ENCODE data around the gene WEE2. TPM values are rescaled to one million over a fixed set of nuclear protein-coding genes. Genes with fewer than 3 reads are reported as not detected.

WEE2 gene
- polyA plus RNA-seq, 1 donor from 2014 or later: 0.63 TPM

DNA sequence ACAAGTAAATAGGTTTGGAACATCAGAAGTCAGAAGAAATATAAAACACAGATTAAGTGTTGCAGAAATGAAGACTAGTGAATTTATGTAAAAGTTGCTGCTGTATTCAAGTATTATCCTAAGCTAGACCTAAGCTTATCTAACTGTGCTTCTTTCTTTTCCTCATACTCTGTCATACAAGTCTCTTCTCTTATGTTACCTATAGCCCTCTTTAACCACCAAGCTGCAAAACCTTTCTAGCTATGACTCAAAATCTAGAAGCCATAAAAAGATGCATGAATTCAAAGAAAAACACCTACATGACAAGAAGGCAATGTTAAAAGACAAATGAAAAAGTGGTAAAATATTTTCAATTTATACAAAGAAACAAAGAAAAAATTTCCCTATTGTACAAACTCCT lies 29.1 kb upstream of the WEE2 start:
- no peak overlapping the region for H2AFZ ChIP-seq (ENCODE audit: low read depth, low read length)
- H3K4me3 ChIP-seq (ENCODE audit: low read length): no peak overlapping the region
- no peaks in the 10 kb centered on the region for H3K79me2 ChIP-seq (replicated peaks; ENCODE audit: insufficient read depth, low read length)
- H3F3A ChIP-seq (ENCODE audit: insufficient read depth, low read length, poor library complexity, severe bottlenecking): no peaks in the 10 kb centered on the region
- no peak overlapping the region for H3K4me2 ChIP-seq (ENCODE audit: low read length)
- H3K9ac ChIP-seq (ENCODE audit: low read length): no peak overlapping the region
- H4K20me1 ChIP-seq (ENCODE audit: insufficient read depth): no peaks in the 10 kb centered on the region
- no peaks in the 10 kb centered on the region for H3K9me3 ChIP-seq (ENCODE audit: low read length)
- H3K9me2 ChIP-seq (ENCODE audit: insufficient read depth, low read length): no peaks in the 10 kb centered on the region
- H3K27me3 ChIP-seq (ENCODE audit: insufficient read depth, low read depth, low read length): no peaks in the 10 kb centered on the region
- H3K36me3 ChIP-seq (ENCODE audit: insufficient read depth, low read length): no peaks in the 10 kb centered on the region
- H3K27ac ChIP-seq (ENCODE audit: low read length): no peak overlapping the region
- no peak for TF ChIP-seq TAF1 (IDR thresholded peaks at IDR 0.05; ENCODE audit: low read depth)
- no peak for TF ChIP-seq RAD21 (conservative IDR thresholded peaks at IDR 0.05)
- TF ChIP-seq REST (IDR thresholded peaks at IDR 0.05; ENCODE audit: borderline replicate concordance): no peak
- TF ChIP-seq, protein P1, sequence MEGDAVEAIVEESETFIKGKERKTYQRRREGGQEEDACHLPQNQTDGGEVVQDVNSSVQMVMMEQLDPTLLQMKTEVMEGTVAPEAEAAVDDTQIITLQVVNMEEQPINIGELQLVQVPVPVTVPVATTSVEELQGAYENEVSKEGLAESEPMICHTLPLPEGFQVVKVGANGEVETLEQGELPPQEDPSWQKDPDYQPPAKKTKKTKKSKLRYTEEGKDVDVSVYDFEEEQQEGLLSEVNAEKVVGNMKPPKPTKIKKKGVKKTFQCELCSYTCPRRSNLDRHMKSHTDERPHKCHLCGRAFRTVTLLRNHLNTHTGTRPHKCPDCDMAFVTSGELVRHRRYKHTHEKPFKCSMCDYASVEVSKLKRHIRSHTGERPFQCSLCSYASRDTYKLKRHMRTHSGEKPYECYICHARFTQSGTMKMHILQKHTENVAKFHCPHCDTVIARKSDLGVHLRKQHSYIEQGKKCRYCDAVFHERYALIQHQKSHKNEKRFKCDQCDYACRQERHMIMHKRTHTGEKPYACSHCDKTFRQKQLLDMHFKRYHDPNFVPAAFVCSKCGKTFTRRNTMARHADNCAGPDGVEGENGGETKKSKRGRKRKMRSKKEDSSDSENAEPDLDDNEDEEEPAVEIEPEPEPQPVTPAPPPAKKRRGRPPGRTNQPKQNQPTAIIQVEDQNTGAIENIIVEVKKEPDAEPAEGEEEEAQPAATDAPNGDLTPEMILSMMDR (IDR thresholded peaks at IDR 0.05; ENCODE audit: poor library complexity, severe bottlenecking): no peak
- TF ChIP-seq POLR2AphosphoS5 (IDR thresholded peaks at IDR 0.05): no peak
- no peak for TF ChIP-seq SMC3 (conservative IDR thresholded peaks at IDR 0.05; ENCODE audit: poor library complexity)
- TF ChIP-seq EP300 (conservative IDR thresholded peaks at IDR 0.05; ENCODE audit: poor library complexity, severe bottlenecking): no peak
- no peak for TF ChIP-seq MXI1 (conservative IDR thresholded peaks at IDR 0.05; ENCODE audit: poor library complexity, severe bottlenecking)
- no peak for TF ChIP-seq EZH2 (IDR thresholded peaks at IDR 0.05; ENCODE audit: borderline replicate concordance, insufficient read depth, low read length, poor library complexity, severe bottlenecking)

DNA sequence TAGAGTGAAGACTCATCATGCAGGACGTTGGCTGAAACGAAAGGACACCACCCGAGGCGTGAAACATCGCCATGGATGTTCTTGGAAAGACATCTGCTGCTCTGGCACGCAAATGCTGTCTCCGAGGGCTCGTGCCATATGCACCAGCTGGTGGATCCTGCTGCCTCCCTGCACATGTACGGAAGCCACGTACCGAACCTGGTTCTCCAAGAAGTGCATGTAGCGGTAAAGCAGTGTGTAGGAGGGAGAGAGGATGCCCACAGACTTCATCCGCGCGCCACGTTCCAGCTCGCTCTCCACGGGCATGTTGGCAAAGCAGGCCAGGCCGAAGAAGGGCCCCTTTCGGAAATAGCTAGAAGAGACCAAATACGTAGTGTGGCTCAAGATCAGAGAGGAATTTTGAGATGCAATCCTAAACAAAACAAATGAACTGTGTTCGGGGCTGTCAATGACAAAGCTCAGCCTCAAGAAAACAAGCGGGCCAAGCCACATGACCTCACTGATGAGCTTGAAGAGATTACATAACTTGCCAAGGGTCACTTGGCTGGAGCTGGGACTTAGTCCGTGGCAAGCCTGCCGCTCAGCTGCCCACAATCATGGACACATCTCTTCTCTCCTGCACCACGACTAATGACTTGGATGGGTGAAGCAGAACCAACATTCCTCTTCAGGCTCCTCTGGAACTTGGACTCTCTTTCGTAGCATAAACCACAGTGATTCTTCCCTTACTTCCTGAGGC lies 22.7 kb upstream of the WEE2 start:
- Histone ChIP-seq H3K36me3 (ENCODE audit: insufficient read depth, low read length) (no peaks in the 10 kb centered on the region), H4K20me1 (ENCODE audit: insufficient read depth) (no peaks in the 10 kb centered on the region), H3K79me2 (replicated peaks; ENCODE audit: insufficient read depth, low read length) (no peaks in the 10 kb centered on the region), H3F3A (ENCODE audit: insufficient read depth, low read length, poor library complexity, severe bottlenecking) (no peaks in the 10 kb centered on the region), H3K9me2 (ENCODE audit: insufficient read depth, low read length) (no peaks in the 10 kb centered on the region), H3K9ac (ENCODE audit: low read length) (no peak overlapping the region), H3K27me3 (ENCODE audit: insufficient read depth, low read depth, low read length) (no peaks in the 10 kb centered on the region), H3K9me3 (ENCODE audit: low read length) (no peaks in the 10 kb centered on the region), H2AFZ (ENCODE audit: low read depth, low read length) (no peak overlapping the region), H3K4me2 (ENCODE audit: low read length) (no peak overlapping the region), H3K4me3 (ENCODE audit: low read length) (no peak overlapping the region), H3K27ac (ENCODE audit: low read length) (no peak overlapping the region)
- TF ChIP-seq REST (IDR thresholded peaks at IDR 0.05; ENCODE audit: borderline replicate concordance) (no peak), RAD21 (conservative IDR thresholded peaks at IDR 0.05) (no peak)
